Psoas muscle (tissue), 8 donors: ENCODE results near the gene REX1BD. TPM values are rescaled to one million over a fixed set of nuclear protein-coding genes. Genes with fewer than 3 reads are reported as not detected.

Source experiments
- ATAC-seq, 4 donors: fragments of 200-7000 bp; cut with Tn5 transposase; one replicate each; pipeline ENCODE4 v1.9.1; 2020; ENCODE audit warnings: moderate library complexity in 3 of 4, mild to moderate bottlenecking in 2 of 4
- DNase-seq, 2 donors: peaks; one replicate each; pipeline ENCODE4 v3.0.0-alpha.2; 2020
- H3K27ac ChIP-seq: fragments of 200-600 bp; one replicate; pipeline ENCODE4 v1.8.0; 2022
- H3K27me3 ChIP-seq, 3 donors: fragments of 200-600 bp in 1 of 3; one replicate each; pipeline versions ENCODE4 v1.6.1 to v1.8.0; 2013 to 2022; ENCODE audit warnings: low read length in 2 of 3, mild to moderate bottlenecking in 2 of 3, moderate library complexity in 1 of 3; ENCODE audit not compliant: insufficient read depth in 3 of 3
- H3K36me3 ChIP-seq, 2 donors: fragments of 200-600 bp in 1 of 2; one replicate each; pipeline versions ENCODE4 v1.6.1 to v1.8.0; 2013 to 2022; ENCODE audit warnings: low read depth in 1 of 2, mild to moderate bottlenecking in 1 of 2, moderate library complexity in 1 of 2; ENCODE audit not compliant: insufficient read depth in 1 of 2
- H3K4me1 ChIP-seq: fragments of 200-600 bp; one replicate; pipeline ENCODE4 v1.8.0; 2022
- H3K4me3 ChIP-seq: fragments of 200-600 bp; one replicate; pipeline ENCODE4 v1.8.0; 2022; ENCODE audit warnings: mild to moderate bottlenecking
- H3K9me3 ChIP-seq: fragments of 200-600 bp; one replicate; pipeline ENCODE4 v1.8.0; 2022
- WGBS, 3 donors: extraction: QIAGEN DNeasy Blood & Tissue Kit; methylation state at CpG; one replicate each; pipeline versions ENCODE4 v1.1.6 to v1.1.7; 2013; 5-methylcytosine and 5-hydroxymethylcytosine counted together
- intact Hi-C, 2 donors: fragments of 100-400 bp; cut with DNase I; formaldehyde crosslinking; loops; one replicate each; pipeline versions ENCODE4 v1.11.0 to v1.14.2; 2022
- polyA plus RNA-seq, 3 donors: library from polyadenylated mRNA; stranded (reverse); fragments of 200-250 nt; gene quantifications; one replicate each; pipeline ENCODE4 v1.2.3, GENCODE V29; 2013
- total RNA-seq, 4 donors: library from RNA; stranded (reverse); fragmentation: NEBNext Ultra II Directional in 2 of 4; extraction: Animal tissue kit (Norgen Biotek cat#: 25700) in 2 of 4; gene quantifications; one replicate each; pipeline versions ENCODE4 v1.2.1 to v1.2.4, GENCODE V29; 2021 to 2023
- TF ChIP-seq, protein P1 (sequence below): fragments of 200-600 bp; IDR thresholded peaks from one replicate; pipeline ENCODE4 v1.8.0; 2022; ENCODE audit warnings: antibody characterized with exemption
- donor health status: healthy with polysubstance abuse.
- donor health status: DM: no; HTN: no; CAD: no; lungs with moderate emphysema.
- donor health status: Bipolar disorder and iron deficiency.
- donor health status: healthy.
- donor health status: DM: yes; HTN: yes; CAD: no.
- donor health status: DM: no; HTN: no; CAD: no.
- donor health status: DM: no; HTN: no; CAD: no.
- donor health status: DM: yes; HTN: yes; CAD: no.

The REX1BD gene
- total and polyA plus RNA-seq, 7 donors: 52.1 to 105 (median 85.0) TPM

DNA sequence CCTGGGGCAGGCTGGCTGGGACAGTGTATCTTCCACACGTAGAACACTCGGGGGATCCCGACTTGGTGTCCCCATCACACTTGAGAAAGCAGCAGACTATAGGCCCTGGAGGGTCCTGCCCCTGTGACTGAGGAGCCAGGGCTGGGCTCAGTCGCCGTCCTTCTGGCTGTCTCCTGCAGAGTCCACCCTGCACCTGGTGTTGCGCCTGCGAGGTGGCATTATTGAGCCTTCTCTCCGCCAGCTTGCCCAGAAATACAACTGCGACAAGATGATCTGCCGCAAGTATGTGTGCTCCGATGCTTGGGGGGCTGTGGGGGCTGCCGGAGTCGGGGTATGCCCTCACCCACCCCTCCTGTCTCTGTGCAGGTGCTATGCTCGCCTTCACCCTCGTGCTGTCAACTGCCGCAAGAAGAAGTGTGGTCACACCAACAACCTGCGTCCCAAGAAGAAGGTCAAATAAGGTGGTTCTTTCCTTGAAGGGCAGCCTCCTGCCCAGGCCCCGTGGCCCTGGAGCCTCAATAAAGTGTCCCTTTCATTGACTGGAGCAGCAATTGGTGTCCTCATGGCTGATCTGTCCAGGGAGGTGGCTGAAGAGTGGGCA, 13.8 kb upstream of the REX1BD start:
- H3K27me3 ChIP-seq: no peaks in the 10 kb centered on the region
- intact Hi-C loops: loop anchor here (5.0 kb wide), 3 partner anchors 57 to 107 kb away; no protein-coding TSS in a partner anchor
- no peak for ATAC-seq
- H3K9me3 ChIP-seq: no peaks in the 10 kb centered on the region
- TF ChIP-seq, protein P1, sequence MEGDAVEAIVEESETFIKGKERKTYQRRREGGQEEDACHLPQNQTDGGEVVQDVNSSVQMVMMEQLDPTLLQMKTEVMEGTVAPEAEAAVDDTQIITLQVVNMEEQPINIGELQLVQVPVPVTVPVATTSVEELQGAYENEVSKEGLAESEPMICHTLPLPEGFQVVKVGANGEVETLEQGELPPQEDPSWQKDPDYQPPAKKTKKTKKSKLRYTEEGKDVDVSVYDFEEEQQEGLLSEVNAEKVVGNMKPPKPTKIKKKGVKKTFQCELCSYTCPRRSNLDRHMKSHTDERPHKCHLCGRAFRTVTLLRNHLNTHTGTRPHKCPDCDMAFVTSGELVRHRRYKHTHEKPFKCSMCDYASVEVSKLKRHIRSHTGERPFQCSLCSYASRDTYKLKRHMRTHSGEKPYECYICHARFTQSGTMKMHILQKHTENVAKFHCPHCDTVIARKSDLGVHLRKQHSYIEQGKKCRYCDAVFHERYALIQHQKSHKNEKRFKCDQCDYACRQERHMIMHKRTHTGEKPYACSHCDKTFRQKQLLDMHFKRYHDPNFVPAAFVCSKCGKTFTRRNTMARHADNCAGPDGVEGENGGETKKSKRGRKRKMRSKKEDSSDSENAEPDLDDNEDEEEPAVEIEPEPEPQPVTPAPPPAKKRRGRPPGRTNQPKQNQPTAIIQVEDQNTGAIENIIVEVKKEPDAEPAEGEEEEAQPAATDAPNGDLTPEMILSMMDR: no peak
- peaks cover 4 to 58% of the 10 kb centered on the region in 2 donors for H3K36me3 ChIP-seq
- 89 to 92% (median 90%) methylated on average over 18 of the region's 18 CpGs for WGBS, 3 donors
- H3K4me1 ChIP-seq: peaks cover 13% of the 10 kb centered on the region
- no peak for DNase-seq
- H3K27ac ChIP-seq: no peak overlapping the region
- no peak overlapping the region for H3K4me3 ChIP-seq

DNA sequence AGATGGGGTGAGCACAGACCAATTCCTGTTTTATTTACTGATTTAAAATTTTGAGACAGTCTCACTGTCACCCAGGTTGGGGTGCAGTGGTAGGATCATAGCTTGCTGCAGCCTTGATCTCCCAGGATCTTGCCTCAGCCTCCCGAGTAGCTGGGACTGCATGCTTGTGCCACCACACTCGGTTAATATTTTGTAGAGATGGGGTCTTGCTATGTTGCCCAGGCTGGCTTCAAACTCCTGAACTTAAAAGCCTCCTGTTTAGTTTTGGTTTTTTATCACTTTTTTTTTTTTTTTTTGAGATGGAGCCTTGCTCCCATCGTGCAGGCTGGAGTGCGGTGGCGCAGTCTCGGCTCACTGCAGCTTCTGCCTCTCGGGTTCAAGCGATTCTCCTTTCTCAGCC, 12.2 kb upstream of the REX1BD start:
- ATAC-seq: no peak
- TF ChIP-seq, protein P1: no peak
- no peaks in the 10 kb centered on the region for H3K9me3 ChIP-seq
- no peak overlapping the region for H3K4me3 ChIP-seq
- peaks cover 4 to 57% of the 10 kb centered on the region in 2 donors for H3K36me3 ChIP-seq
- H3K27me3 ChIP-seq: no peaks in the 10 kb centered on the region
- H3K4me1 ChIP-seq: peaks cover 13% of the 10 kb centered on the region
- H3K27ac ChIP-seq: no peak overlapping the region
- no peak for DNase-seq
- intact Hi-C loops: no loop called here
- 83 to 95% (median 89%) methylated on average over 8 of the region's 8 CpGs for WGBS, 3 donors

DNA sequence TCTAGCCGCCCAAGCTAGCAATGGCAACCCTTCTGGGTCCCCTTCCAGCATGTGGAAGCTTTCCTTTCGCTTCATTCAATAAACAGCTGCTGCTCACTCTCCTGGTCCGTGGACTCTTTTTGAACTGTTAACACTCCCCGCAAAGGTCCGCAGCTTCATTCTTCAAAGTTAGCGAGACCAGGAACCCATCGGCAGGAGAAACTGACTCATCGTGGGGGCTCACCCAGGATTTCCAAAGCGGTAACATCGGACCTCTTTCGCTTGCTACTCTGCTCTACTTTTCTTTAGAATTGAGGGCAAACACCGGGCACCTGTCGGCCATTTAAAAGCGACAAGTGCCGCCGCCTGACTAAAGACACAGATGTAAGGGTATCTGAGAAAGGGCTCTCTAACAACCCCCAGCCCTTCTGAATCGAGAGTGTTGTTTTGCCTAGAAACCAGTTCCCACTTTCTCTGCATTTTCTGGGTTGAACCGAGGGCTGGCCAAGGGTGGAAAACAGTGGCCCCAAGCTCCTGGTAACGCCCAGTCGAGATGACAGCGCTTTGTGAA, 11.2 kb upstream of the REX1BD start:
- intact Hi-C loops: no loop called here
- DNase-seq: no peak
- Histone ChIP-seq H3K9me3 (no peaks in the 10 kb centered on the region), H3K4me3 (no peak overlapping the region), H3K4me1 (peaks cover 13% of the 10 kb centered on the region), H3K36me3 (peaks cover 4 to 57% of the 10 kb centered on the region in 2 donors), H3K27ac (no peak overlapping the region), H3K27me3 (no peaks in the 10 kb centered on the region)
- 81 to 89% (median 82%) methylated on average over 21 of the region's 21 CpGs for WGBS, 3 donors
- no peak for ATAC-seq
- TF ChIP-seq, protein P1: no peak

DNA sequence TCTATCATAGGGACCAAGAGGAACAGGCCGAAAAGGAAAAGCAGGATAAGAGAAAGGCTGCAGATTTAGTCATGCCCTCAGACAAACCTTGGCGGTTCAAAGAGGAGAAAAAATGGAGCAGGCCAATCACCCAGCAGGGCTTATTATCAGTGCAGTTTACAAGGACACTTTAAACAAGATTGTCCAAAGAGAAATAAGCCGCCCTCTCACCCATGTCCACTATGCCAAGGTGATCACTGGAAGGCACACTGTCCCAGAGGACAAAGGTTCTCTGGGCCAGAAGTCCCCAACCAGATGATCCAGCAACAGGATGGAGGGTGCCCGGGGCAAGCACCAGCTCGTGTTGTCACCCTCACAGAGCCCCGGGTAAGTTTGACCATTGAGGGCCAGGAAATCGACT, 8.3 kb upstream of the REX1BD start:
- no peaks in the 10 kb centered on the region for H3K9me3 ChIP-seq
- no peak overlapping the region for H3K27ac ChIP-seq
- H3K27me3 ChIP-seq: no peaks in the 10 kb centered on the region
- no peak for DNase-seq
- 67 to 72% (median 69%) methylated on average over 7 of the region's 7 CpGs for WGBS, 3 donors
- no peak overlapping the region for H3K4me3 ChIP-seq
- no peak for ATAC-seq
- intact Hi-C loops: no loop called here
- H3K4me1 ChIP-seq: no peaks in the 10 kb centered on the region
- peaks cover under 1 to 33% of the 10 kb centered on the region in 2 donors for H3K36me3 ChIP-seq
- TF ChIP-seq, protein P1: no peak
